Spleen (tissue), 11 donors: ENCODE measurements around the gene TMEM163. TPM values are rescaled to one million over a fixed set of nuclear protein-coding genes. Genes with fewer than 3 reads are reported as not detected.
A peak's percentile ranks its signal among the peaks of the same experiment; 100 is the strongest.

Experiments
- DNase-seq: peaks from one replicate; pipeline ENCODE4 v3.0.0-alpha.2; 2020
- H3K27ac ChIP-seq, 8 donors: fragments of 200-600 bp; sonication (generic) in 7 of 8; 1 replicate in 4 of 8; 2 replicates in 4 of 8; pipeline versions ENCODE4 v1.5.0 to v1.8.0; 2016 to 2021; ENCODE audit warnings: inconsistent platforms in 4 of 8, mild to moderate bottlenecking in 4 of 8, moderate library complexity in 1 of 8
- H3K27me3 ChIP-seq, 7 donors: fragments of 200-600 bp; sonication (generic) in 6 of 7; replicated peaks in 1 of 7; 1 replicate in 4 of 7; 2 replicates in 3 of 7; pipeline versions ENCODE4 v1.5.0 to v1.8.0; 2016 to 2021; ENCODE audit warnings: inconsistent platforms in 3 of 7, mild to moderate bottlenecking in 1 of 7
- H3K36me3 ChIP-seq, 6 donors: fragments of 200-600 bp; sonication (generic) in 5 of 6; 1 replicate in 4 of 6; 2 replicates in 2 of 6; pipeline versions ENCODE4 v1.5.0 to v1.8.0; 2016 to 2021; ENCODE audit warnings: inconsistent platforms in 2 of 6
- H3K4me1 ChIP-seq, 6 donors: fragments of 200-600 bp; sonication (generic) in 5 of 6; 1 replicate in 3 of 6; 2 replicates in 3 of 6; pipeline versions ENCODE4 v1.5.0 to v1.8.0; 2016 to 2021; ENCODE audit warnings: inconsistent platforms in 3 of 6
- H3K4me3 ChIP-seq, 8 donors: fragments of 200-600 bp; sonication (generic) in 7 of 8; 1 replicate in 4 of 8; 2 replicates in 4 of 8; pipeline versions ENCODE4 v1.5.0 to v1.8.0; 2016 to 2021; ENCODE audit warnings: inconsistent platforms in 4 of 8, mild to moderate bottlenecking in 4 of 8, moderate library complexity in 2 of 8
- H3K9me3 ChIP-seq, 8 donors: fragments of 200-600 bp; sonication (generic) in 7 of 8; 1 replicate in 4 of 8; 2 replicates in 4 of 8; pipeline versions ENCODE4 v1.5.0 to v1.8.0; 2016 to 2021; ENCODE audit warnings: inconsistent platforms in 4 of 8
- POLR2A ChIP-seq, 3 donors: fragments of 450-650 bp; IDR thresholded peaks; one replicate each; pipeline ENCODE4 v1.5.1; 2017; ENCODE audit warnings: antibody characterized with exemption in 3 of 3, mild to moderate bottlenecking in 1 of 3
- POLR2AphosphoS5 ChIP-seq, 3 donors: sonication (generic); formaldehyde crosslinking; IDR thresholded peaks; one replicate each; pipeline ENCODE4 v1.5.1; 2017; ENCODE audit warnings: antibody characterized with exemption in 3 of 3
- WGBS, 5 donors: extraction: QIAGEN DNeasy Blood & Tissue Kit in 3 of 5; methylation state at CpG; one replicate each; pipeline versions ENCODE4 v1.1.5 to v1.1.7; 2013 to 2018; 5-methylcytosine and 5-hydroxymethylcytosine counted together
- intact Hi-C: fragments of 100-400 bp; cut with DNase I; formaldehyde crosslinking; loops from one replicate; pipeline ENCODE4 v1.15.0; 2023; ENCODE audit warnings: low total_unique reads
- polyA plus RNA-seq, 3 donors: library from polyadenylated mRNA; stranded (reverse); fragments of 200-250 nt; gene quantifications; one replicate each; pipeline ENCODE4 v1.2.1, GENCODE V29; 2013
- total RNA-seq, 7 donors: library from RNA; depleted of rRNA in 3 of 7; stranded (reverse); fragments of >200 nt in 3 of 7; fragmentation: NEBNext Ultra II Directional in 4 of 7; extraction: Animal tissue kit (Norgen Biotek cat#: 25700) in 4 of 7; gene quantifications; one replicate each; pipeline versions ENCODE4 v1.1.0 to v1.2.1, GENCODE V29; 2016 to 2021
- TF ChIP-seq, protein P1 (sequence below), 11 experiments: fragments of 200-600 bp in 7 of 11; fragments of 450-650 bp in 4 of 11; sonication (generic) in 4 of 11; IDR thresholded peaks in 8 of 11; conservative IDR thresholded peaks in 3 of 11; 1 replicate in 7 of 11; 2 replicates in 4 of 11; pipeline versions ENCODE4 v1.4.0 to v1.8.0; 2016 to 2021; ENCODE audit warnings: antibody characterized with exemption in 11 of 11, inconsistent platforms in 4 of 11, mild to moderate bottlenecking in 1 of 11
- donor health status: healthy with polysubstance abuse.
- donor health status: DM: no; HTN: no; CAD: no; lungs with moderate emphysema.
- donor health status: DM: no; HTN: no; CAD: no.
- donor health status: Bipolar disorder and iron deficiency.
- donor health status: healthy.
- donor health status: DM: no; HTN: no; CAD: no.
- donor health status: DM: yes; HTN: yes; CAD: no.

The TMEM163 gene
- total and polyA plus RNA-seq, 10 donors: 2.4 to 12.5 (median 3.7) TPM

DNA sequence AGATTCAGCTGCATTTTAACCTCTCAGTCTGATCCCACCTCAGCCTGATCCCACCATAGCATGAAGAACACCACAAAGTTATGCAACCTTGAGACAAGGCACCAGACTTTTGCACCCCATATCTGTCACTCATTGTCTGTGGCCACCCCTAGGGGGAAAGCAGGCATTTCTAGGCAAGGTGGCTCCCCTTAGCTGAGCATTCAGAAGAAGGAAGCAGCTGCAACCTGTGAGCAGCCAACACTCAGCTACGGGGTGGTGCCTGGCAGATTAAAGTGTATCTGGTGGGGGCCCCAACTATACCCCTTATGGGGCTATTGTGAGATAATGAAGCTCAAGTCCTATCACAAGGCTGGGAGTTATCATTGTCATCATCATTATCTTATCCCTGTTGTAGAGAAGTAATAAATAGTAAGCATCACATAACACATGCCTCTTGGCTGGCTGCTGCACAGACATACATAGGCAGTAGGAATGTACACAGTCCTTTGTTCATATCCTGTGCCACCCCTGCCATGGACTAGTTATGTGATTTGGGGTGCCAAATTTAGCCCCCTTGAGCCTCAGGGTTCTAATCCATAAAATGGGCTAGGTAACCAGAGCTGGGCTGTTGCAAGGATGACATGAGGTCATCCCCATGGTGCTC lies 20.6 kb upstream of the TMEM163 start:
- H3K36me3 ChIP-seq: no peaks in the 10 kb centered on the region
- intact Hi-C loops: no loop called here
- H3K4me3 ChIP-seq: no peak overlapping the region
- peaks cover 0 to 14% (median 0%) of the 10 kb centered on the region in 7 donors for H3K27me3 ChIP-seq
- peaks cover 4 to 56% (median 39%) of the 10 kb centered on the region in 6 donors for H3K4me1 ChIP-seq
- TF ChIP-seq POLR2A (IDR thresholded peaks at IDR 0.05) (no peak), POLR2AphosphoS5 (IDR thresholded peaks at IDR 0.05) (no peak)
- TF ChIP-seq, protein P1, sequence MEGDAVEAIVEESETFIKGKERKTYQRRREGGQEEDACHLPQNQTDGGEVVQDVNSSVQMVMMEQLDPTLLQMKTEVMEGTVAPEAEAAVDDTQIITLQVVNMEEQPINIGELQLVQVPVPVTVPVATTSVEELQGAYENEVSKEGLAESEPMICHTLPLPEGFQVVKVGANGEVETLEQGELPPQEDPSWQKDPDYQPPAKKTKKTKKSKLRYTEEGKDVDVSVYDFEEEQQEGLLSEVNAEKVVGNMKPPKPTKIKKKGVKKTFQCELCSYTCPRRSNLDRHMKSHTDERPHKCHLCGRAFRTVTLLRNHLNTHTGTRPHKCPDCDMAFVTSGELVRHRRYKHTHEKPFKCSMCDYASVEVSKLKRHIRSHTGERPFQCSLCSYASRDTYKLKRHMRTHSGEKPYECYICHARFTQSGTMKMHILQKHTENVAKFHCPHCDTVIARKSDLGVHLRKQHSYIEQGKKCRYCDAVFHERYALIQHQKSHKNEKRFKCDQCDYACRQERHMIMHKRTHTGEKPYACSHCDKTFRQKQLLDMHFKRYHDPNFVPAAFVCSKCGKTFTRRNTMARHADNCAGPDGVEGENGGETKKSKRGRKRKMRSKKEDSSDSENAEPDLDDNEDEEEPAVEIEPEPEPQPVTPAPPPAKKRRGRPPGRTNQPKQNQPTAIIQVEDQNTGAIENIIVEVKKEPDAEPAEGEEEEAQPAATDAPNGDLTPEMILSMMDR (IDR thresholded peaks at IDR 0.05 in 8 of 11, conservative IDR thresholded peaks at IDR 0.05 in 3 of 11): peak in 2 of 11 experiments; percentile 14 to 17
- no peaks in the 10 kb centered on the region for H3K9me3 ChIP-seq
- no peak for DNase-seq
- H3K27ac ChIP-seq: peak overlapping the region in 7 of 8 donors; percentile 10 to 83 (median 76)
- 14 to 44% (median 21%) methylated on average over 1 of the region's 1 CpG for WGBS, 5 donors

DNA sequence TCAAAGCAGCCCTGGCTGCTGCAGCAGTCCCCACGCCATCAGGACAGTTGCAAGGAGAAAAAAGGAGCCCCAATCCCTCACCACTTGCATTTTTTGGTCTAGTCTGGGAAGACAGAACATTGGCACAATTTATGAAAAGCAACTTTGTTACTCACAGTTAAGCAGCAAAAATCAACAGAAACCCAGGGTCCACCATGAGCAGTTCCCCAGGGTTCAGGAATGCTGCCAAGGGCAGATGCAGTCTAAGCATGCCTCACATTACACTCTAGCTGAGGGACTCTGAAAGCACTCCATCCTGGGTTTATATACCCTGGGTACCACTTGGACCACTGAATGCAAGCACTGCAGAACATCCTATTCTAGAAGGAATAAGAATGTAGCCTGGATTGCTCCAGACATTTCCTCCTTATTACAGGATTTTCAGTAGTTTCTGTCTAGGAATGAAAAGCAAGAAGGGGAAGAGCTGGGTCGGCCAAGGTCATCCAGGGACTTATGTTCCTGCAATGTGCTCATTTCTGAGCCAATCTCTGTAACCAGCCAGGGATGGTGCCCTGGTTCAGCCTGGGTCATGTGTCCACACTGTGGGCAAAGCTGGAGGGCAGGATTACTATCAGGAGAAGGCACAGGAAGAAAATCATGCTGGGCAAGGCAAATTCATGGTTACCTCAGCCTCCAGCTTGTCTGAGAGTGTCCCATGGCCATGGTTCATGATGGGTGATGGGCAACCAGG lies 19.5 kb upstream of the TMEM163 start:
- no peak overlapping the region for H3K4me3 ChIP-seq
- TF ChIP-seq POLR2AphosphoS5 (IDR thresholded peaks at IDR 0.05) (no peak), POLR2A (IDR thresholded peaks at IDR 0.05) (no peak)
- TF ChIP-seq, protein P1 (IDR thresholded peaks at IDR 0.05 in 8 of 11, conservative IDR thresholded peaks at IDR 0.05 in 3 of 11): no peak
- intact Hi-C loops: no loop called here
- H3K4me1 ChIP-seq: peaks cover 4 to 56% (median 39%) of the 10 kb centered on the region in 6 donors
- WGBS, 5 donors: 72 to 84% (median 75%) methylated on average over 2 of the region's 2 CpGs
- H3K36me3 ChIP-seq: no peaks in the 10 kb centered on the region
- peak overlapping the region in 4 of 8 donors; percentile 76 to 83 (median 80) for H3K27ac ChIP-seq
- no peak for DNase-seq
- peaks cover 0 to 14% (median 0%) of the 10 kb centered on the region in 7 donors for H3K27me3 ChIP-seq
- H3K9me3 ChIP-seq: no peaks in the 10 kb centered on the region

DNA sequence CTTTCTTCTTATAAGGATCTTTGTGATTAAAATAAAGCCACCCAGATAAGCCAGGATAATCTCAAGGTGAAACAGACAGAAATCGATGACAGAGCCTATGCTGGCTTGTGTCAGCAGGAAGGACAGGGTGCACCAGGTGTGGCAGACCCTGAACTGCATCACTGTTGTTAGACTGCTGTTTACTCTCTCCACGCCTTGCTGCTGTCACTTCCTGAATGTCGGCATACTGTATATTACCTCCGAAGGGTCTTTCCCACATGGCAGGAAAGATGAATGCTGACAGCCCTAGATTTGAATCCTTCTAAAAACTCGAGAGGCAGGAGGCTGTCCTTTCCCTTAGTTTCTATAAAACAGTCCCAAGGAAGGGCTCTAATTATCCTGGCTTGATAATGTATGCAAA lies 18.9 kb upstream of the TMEM163 start:
- Histone ChIP-seq H3K4me3 (no peak overlapping the region), H3K27ac (peak overlapping the region in 4 of 8 donors; percentile 24 to 83 (median 80)), H3K9me3 (no peaks in the 10 kb centered on the region), H3K4me1 (peaks cover 4 to 56% (median 39%) of the 10 kb centered on the region in 6 donors), H3K27me3 (peaks cover 0 to 14% (median 0%) of the 10 kb centered on the region in 7 donors), H3K36me3 (no peaks in the 10 kb centered on the region)
- peak in 1 of 3 donors; percentile 51 for TF ChIP-seq POLR2AphosphoS5 (IDR thresholded peaks at IDR 0.05)
- TF ChIP-seq, protein P1 (IDR thresholded peaks at IDR 0.05 in 8 of 11, conservative IDR thresholded peaks at IDR 0.05 in 3 of 11): no peak
- intact Hi-C loops: no loop called here
- 44 to 54% (median 46%) methylated on average over 5 of the region's 5 CpGs for WGBS, 5 donors
- DNase-seq: no peak
